BLaER1 treated with 17β-estradiol and CSF1 and Interleukin-3, amounts not matched to agents 10 nM and 100 nM (cell line): ENCODE data around the gene STK32B.
"Not testable (repeated sequence)": the region's sequence is repeated elsewhere in the genome, so short reads cannot be mapped to it uniquely, and the experiment has no call there.

Experiments used
- H3K27ac ChIP-seq, 11 experiments: shearing (Covaris generic); formaldehyde crosslinking; 2 replicates each; pipeline ENCODE4 v1.8.1; 2022
- H3K27me3 ChIP-seq, 11 experiments: shearing (Covaris generic); formaldehyde crosslinking; 2 replicates each; pipeline ENCODE4 v1.8.1; 2022
- H3K36me3 ChIP-seq, 11 experiments: shearing (Covaris generic); formaldehyde crosslinking; 2 replicates each; pipeline ENCODE4 v1.8.1; 2022
- H3K4me1 ChIP-seq, 10 experiments: shearing (Covaris generic); formaldehyde crosslinking; 2 replicates each; pipeline ENCODE4 v1.8.1; 2022
- H3K4me2 ChIP-seq, 11 experiments: shearing (Covaris generic); formaldehyde crosslinking; 2 replicates each; pipeline ENCODE4 v1.8.1; 2022
- H3K4me3 ChIP-seq, 10 experiments: shearing (Covaris generic); formaldehyde crosslinking; 2 replicates each; pipeline ENCODE4 v1.8.1; 2022
- H3K9ac ChIP-seq, 11 experiments: shearing (Covaris generic); formaldehyde crosslinking; 2 replicates each; pipeline ENCODE4 v1.8.1; 2022
- H3K9me3 ChIP-seq, 11 experiments: shearing (Covaris generic); formaldehyde crosslinking; replicated peaks in 1 of 11; 2 replicates each; pipeline ENCODE4 v1.8.1; 2022
- H4K20me1 ChIP-seq, 11 experiments: shearing (Covaris generic); formaldehyde crosslinking; 2 replicates each; pipeline ENCODE4 v1.8.1; 2022
- Cebpa-rat ChIP-seq, 11 experiments: shearing (Covaris generic); IDR thresholded peaks; 2 replicates each; pipeline ENCODE4 v1.8.1; 2022

STK32B gene

DNA sequence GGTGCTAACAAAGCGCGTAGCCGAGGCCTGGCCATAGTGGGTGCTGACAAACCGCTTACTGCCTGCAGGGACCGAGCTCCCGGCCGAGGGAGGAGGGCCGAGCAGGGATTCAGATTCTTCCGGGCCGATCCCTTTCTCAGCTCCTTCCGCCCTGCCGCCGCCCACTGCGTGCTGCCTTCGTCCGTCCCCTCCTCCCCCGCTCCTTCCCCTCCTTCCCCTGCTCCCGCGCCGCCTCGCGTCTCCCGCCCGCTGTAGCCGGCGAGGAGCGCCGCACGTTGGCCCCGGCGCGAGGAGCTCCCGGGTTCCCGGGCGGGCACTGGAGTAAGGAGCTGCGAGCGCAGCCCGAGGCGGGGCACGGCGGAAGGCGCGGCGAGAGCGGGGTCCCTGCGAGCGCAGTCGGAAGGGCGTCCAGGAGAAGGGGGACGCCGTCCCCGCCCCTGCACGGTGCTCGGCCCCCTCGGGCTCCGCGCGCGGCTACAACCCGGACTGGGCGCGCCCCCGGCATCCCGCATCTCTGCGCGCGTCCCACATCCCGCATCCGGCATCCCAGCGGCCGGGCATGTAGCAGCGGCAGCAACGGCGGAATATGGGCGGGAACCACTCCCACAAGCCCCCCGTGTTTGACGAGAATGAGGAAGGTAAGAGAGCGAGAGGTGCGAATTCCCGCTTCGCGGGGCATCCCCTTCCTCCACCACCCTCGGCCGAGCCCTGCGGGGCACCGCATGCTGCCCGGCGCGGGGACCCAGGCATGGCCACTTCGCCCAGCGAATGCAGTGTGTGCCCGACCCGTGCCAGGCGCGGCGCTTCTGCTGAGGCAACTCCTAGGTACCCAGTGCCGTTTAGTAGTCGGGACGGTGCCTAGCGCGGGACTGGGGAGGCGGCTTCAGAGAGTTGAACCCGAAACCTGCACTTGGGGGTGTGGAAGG is at the start of gene STK32B:
Gene STK32B (plus strand): TSS at position 203 of the 926 bp plus-strand sequence.
- TF ChIP-seq Cebpa-rat (IDR thresholded peaks at IDR 0.05), result no peak
- H3K4me3 ChIP-seq, result peak within 1 kb of the TSS; percentile 65 to 83 (median 75)
- H3K9ac ChIP-seq, result peak within 1 kb of the TSS; percentile 56 to 83 (median 73)
- peaks cover 0 to 15% (median 12%) of the 10 kb centered on the region in 11 experiments; a peak in 16 of 22 replicates for H3K27me3 ChIP-seq
- H3K9me3 ChIP-seq, result peaks cover 0 to 5% (median 4%) of the 10 kb centered on the region in 11 experiments; a peak in 15 of 22 replicates
- peaks cover 0 to 58% (median 40%) of the 10 kb centered on the region in 10 experiments; a peak in 18 of 20 replicates for H3K4me1 ChIP-seq
- H3K36me3 ChIP-seq, result no peaks in the 10 kb centered on the region
- H3K4me2 ChIP-seq, result peak within 1 kb of the TSS; percentile 94 to 100 (median 98)
- H4K20me1 ChIP-seq, result peaks cover 0 to 29% (median 6%) of the 10 kb centered on the region in 11 experiments; a peak in 8 of 22 replicates
- peak within 1 kb of the TSS in 10 of 11 experiments; percentile 28 to 78 (median 70); a peak in 20 of 22 replicates for H3K27ac ChIP-seq

DNA sequence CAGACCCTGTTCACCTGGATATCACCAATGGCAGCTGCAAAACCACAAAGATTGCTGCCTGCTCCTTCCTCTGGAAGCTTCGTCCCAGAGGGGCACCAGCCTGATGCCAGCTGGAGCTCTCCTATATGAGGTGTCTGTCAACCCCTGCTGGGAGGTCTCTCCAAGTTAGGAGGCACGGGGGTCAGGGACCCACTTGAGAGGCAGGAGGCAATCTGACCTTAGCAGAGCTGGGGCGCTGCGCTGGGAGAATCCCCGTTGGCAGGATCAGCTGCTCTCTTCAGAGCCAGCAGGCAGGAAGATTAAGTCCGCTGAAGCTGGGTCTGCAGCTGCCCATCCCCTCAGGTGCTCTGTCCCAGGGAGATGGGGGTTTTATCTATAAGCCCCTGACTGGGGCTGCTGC is 49.6 kb upstream of the STK32B start:
- H3K27ac ChIP-seq, H3K36me3 ChIP-seq, H4K20me1 ChIP-seq, H3K4me3 ChIP-seq, H3K9ac ChIP-seq, H3K9me3 ChIP-seq, H3K27me3 ChIP-seq: not testable (repeated sequence)
- peaks cover 0 to 19% (median 10%) of the 10 kb centered on the region in 10 experiments; a peak in 12 of 20 replicates for H3K4me1 ChIP-seq
- H3K4me2 ChIP-seq, result peak overlapping the region in 8 of 11 experiments; percentile 32 to 64 (median 48); a peak in 15 of 22 replicates

DNA sequence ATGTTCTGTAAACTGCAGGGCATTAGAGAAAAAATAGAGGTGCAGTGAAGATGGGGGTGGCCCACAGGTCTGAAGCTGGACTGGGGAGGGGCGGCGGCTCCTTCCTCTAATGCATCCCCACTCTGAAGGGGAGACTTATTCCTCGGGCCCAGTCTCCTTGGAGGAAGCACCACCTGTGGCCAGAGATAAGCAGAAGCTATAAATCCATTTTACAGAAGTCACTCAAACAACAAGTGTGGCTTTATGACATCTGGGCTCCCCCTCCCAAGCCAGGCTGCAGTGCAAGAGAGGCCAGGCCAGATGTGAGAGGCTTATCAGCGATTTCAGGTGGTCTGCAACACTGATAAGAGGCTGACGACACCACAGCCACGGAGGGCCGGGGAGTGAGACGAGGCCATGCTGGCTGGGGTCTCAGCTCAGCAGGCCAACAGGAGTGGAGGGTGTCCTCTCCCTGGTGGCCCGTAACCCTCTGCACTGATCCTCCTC is 47.9 kb upstream of the STK32B start:
- H3K9ac ChIP-seq, result no peak overlapping the region
- no peak overlapping the region for H3K27ac ChIP-seq
- H3K27me3 ChIP-seq, result no peaks in the 10 kb centered on the region
- no peak for TF ChIP-seq Cebpa-rat (IDR thresholded peaks at IDR 0.05)
- no peak overlapping the region for H3K4me3 ChIP-seq
- peaks cover 0 to 19% (median 10%) of the 10 kb centered on the region in 10 experiments; a peak in 12 of 20 replicates for H3K4me1 ChIP-seq
- no peak overlapping the region for H3K4me2 ChIP-seq
- H3K9me3 ChIP-seq, result no peaks in the 10 kb centered on the region
- no peaks in the 10 kb centered on the region for H3K36me3 ChIP-seq
- no peaks in the 10 kb centered on the region for H4K20me1 ChIP-seq

DNA sequence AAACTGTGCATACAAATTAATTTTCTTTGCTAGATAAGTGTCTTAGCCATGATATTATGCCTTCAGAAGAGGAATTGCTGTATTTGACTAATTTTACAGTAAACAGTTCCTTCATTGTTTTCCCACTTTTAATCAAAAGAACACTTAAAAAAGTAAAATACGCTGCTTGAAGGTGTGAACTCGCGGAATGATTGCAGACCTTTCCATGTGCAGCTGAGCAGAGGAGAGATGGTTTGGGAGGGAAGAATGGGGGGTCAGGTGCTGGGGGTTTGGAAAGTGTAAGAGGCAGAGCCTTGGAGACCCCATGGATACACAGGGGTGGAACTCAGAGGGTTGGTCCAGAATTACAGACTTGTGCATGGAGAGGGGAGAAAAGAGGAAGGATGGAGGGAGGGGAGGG is 47.4 kb upstream of the STK32B start:
- no peak for TF ChIP-seq Cebpa-rat (IDR thresholded peaks at IDR 0.05)
- Histone ChIP-seq H3K4me1 (peaks cover 0 to 19% (median 10%) of the 10 kb centered on the region in 10 experiments; a peak in 12 of 20 replicates), H4K20me1 (no peaks in the 10 kb centered on the region), H3K4me3 (no peak overlapping the region), H3K9me3 (no peaks in the 10 kb centered on the region), H3K27ac (no peak overlapping the region), H3K4me2 (no peak overlapping the region), H3K27me3 (no peaks in the 10 kb centered on the region), H3K36me3 (no peaks in the 10 kb centered on the region), H3K9ac (no peak overlapping the region)

DNA sequence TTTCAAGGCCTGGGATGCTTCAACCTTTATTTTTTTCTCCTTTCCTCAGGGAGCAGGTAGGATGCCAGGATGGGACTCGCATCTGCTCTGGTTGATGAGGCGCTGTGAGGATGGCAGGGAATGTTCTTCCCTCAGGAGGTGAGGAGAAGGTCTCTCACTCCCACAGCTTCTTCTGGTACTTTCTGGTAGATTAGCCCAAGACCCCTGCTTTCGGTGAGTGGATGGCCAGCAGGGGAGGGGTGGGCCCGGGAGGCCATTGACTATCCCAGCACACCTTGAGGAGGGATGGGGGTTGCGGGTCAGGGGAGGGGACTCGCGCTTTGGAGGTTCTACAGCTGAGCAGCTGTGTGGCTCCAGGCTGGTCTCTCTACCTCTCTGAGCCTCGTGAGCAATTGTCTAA is 46.8 kb upstream of the STK32B start:
- Histone ChIP-seq H3K27me3 (no peaks in the 10 kb centered on the region), H3K36me3 (no peaks in the 10 kb centered on the region), H3K9ac (no peak overlapping the region), H3K9me3 (no peaks in the 10 kb centered on the region), H3K27ac (no peak overlapping the region), H3K4me3 (no peak overlapping the region), H4K20me1 (no peaks in the 10 kb centered on the region), H3K4me2 (no peak overlapping the region), H3K4me1 (peaks cover 0 to 19% (median 10%) of the 10 kb centered on the region in 10 experiments; a peak in 12 of 20 replicates)
- no peak for TF ChIP-seq Cebpa-rat (IDR thresholded peaks at IDR 0.05)

DNA sequence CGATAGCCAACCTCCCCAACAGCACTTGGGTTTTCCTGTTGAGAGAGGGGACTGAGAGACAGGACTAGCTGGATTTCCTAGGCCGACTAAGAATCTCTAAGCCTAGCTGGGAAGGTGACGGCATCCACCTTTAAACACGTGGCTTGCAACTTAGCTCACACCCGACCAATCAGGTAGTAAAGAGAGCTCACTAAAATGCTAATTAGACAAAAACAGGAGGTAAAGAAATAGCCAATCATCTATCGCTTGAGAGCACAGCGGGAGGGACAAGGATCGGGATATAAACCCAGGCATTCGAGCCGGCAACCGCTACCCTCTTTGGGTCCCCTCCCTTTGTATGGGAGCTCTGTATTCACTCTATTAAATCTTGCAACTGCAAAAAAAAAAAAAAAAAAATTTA is 44.3 kb upstream of the STK32B start:
- H3K4me2 ChIP-seq, H4K20me1 ChIP-seq, H3K9ac ChIP-seq, H3K36me3 ChIP-seq, H3K4me3 ChIP-seq, H3K27ac ChIP-seq, H3K27me3 ChIP-seq: not testable (repeated sequence)
- peaks cover 0 to 12% (median under 1%) of the 10 kb centered on the region in 11 experiments; a peak in 5 of 22 replicates for H3K9me3 ChIP-seq
- H3K4me1 ChIP-seq, result peaks cover 0 to 12% (median 4%) of the 10 kb centered on the region in 10 experiments; a peak in 12 of 20 replicates

DNA sequence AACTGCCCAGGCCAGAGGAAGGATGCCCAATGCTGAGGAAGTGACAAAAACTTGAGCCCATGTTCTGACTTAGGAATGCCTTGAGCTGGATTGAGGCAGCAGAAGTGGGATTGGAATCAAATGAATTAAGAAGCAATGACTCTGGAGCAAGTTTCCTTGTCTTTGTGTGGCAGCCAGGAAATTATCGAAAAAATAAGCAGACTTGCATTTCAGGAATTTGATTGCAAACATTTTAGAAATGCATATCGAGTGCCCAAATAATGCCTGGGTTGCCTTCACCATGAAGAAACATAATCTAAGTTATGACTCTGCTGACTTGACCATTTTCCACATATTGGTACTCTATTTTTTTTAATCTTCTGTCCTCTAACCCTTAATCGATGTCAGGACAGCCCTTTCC is 41.5 kb upstream of the STK32B start:
- Histone ChIP-seq H3K27ac (no peak overlapping the region), H3K9me3 (peaks cover 0 to 22% (median 4%) of the 10 kb centered on the region in 11 experiments; a peak in 5 of 22 replicates)

DNA sequence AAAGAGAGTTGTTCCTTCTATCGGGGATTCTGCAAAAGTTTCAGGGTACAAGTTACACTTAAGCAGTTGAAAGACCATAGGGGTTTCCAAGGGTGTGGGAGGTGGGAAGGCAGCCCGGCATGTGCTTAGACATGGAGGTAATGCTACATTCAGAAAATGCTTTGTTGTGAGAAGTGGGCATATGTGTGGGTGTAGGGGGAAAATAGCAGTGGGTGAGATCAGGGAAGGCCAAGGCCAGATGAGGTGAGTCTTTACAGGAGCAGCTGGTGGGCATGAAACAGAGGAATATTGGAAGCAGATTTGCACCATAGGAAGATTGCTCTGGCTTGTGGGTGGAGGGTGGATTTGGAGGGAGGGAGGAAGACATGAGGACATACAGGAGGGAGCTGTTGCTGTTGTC is 40.3 kb upstream of the STK32B start:
- Histone ChIP-seq H3K9me3 (peaks cover 0 to 22% (median 4%) of the 10 kb centered on the region in 11 experiments; a peak in 5 of 22 replicates), H3K27ac (no peak overlapping the region), H3K9ac (no peak overlapping the region), H3K4me1 (peaks cover 0 to 30% (median 21%) of the 10 kb centered on the region in 10 experiments; a peak in 17 of 20 replicates), H4K20me1 (no peaks in the 10 kb centered on the region), H3K27me3 (no peaks in the 10 kb centered on the region), H3K36me3 (no peaks in the 10 kb centered on the region), H3K4me3 (no peak overlapping the region), H3K4me2 (no peak overlapping the region)
- TF ChIP-seq Cebpa-rat (IDR thresholded peaks at IDR 0.05), result no peak

More for the DNA sequence above, 41.5 kb upstream of the STK32B start:
- H3K36me3 ChIP-seq, result no peaks in the 10 kb centered on the region
- H3K4me1 ChIP-seq, result peaks cover 0 to 21% (median 18%) of the 10 kb centered on the region in 10 experiments; a peak in 17 of 20 replicates
- no peak overlapping the region for H3K4me3 ChIP-seq
- no peak overlapping the region for H3K4me2 ChIP-seq
- H3K9ac ChIP-seq, result no peak overlapping the region
- H3K27me3 ChIP-seq, result no peaks in the 10 kb centered on the region
- no peak for TF ChIP-seq Cebpa-rat (IDR thresholded peaks at IDR 0.05)
- no peaks in the 10 kb centered on the region for H4K20me1 ChIP-seq

DNA sequence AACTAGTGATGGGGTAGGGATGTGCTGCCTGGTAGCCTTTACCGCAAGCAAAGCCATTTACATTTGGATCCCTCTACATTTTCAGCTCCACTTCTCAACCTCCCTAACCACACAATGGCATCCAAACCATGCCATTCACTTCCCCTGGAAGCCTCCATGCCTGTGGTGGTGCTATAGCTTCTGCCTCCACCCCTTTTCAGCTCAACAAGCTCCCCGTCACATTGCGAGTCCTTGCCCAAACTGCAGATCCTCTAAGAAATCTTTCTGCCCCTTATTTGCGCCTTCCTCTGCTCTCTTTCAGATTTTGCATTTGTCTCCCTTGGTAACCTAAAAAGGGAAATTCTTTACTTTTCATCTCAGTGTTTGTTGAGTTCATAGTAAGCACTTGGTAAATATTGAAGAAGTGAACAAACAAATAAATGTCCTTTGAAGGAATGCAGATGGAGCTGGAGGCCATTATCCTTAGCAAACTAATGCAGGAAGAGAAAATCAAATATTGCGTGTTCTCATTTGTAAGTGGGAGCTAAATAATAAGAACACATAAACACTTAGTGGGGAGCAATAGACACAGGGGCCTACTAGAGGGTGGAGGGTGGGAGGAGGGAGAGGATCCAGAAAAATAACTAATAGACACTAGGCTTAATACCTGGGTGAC is 38.9 kb upstream of the STK32B start:
- Histone ChIP-seq H3K36me3 (no peaks in the 10 kb centered on the region), H3K9me3 (peaks cover 0 to 22% (median 4%) of the 10 kb centered on the region in 11 experiments; a peak in 5 of 22 replicates)

More for the DNA sequence above, 38.9 kb upstream of the STK32B start:
- Histone ChIP-seq H3K27ac (no peak overlapping the region), H3K27me3 (no peaks in the 10 kb centered on the region), H4K20me1 (no peaks in the 10 kb centered on the region), H3K4me1 (peaks cover 0 to 30% (median 21%) of the 10 kb centered on the region in 10 experiments; a peak in 17 of 20 replicates), H3K4me3 (no peak overlapping the region), H3K9ac (no peak overlapping the region), H3K4me2 (no peak overlapping the region)
- TF ChIP-seq Cebpa-rat (IDR thresholded peaks at IDR 0.05), result no peak
